Osteoblast (primary cell): ENCODE results near the gene TECPR2. TPM values are rescaled to one million over a fixed set of nuclear protein-coding genes. Genes with fewer than 3 reads are reported as not detected.
"Not testable (repeated sequence)": the region's sequence is repeated elsewhere in the genome, so short reads cannot be mapped to it uniquely, and the experiment has no call there.

Experiments
- DNase-seq: peaks from one replicate; pipeline ENCODE4 v3.0.0; 2011; ENCODE audit warnings: low spot score, mixed read lengths; ENCODE audit not compliant: insufficient read length; ENCODE audit errors: missing footprints
- H2AFZ ChIP-seq: 2 replicates; pipeline ENCODE4 v1.6.0; 2011; ENCODE audit warnings: mild to moderate bottlenecking, low read length
- H3K27ac ChIP-seq: 2 replicates; pipeline ENCODE4 v1.5.1; 2011; ENCODE audit warnings: mild to moderate bottlenecking, low read depth, low read length, moderate library complexity
- H3K27me3 ChIP-seq: 2 replicates; pipeline ENCODE4 v1.6.0; 2012; ENCODE audit warnings: mild to moderate bottlenecking, control low read depth, inconsistent platforms, low read length, moderate library complexity; ENCODE audit not compliant: insufficient read depth
- H3K36me3 ChIP-seq: 2 replicates; pipeline ENCODE4 v1.5.1; 2011; ENCODE audit warnings: mild to moderate bottlenecking, low read length, control low read depth, moderate library complexity; ENCODE audit not compliant: insufficient read depth
- H3K4me1 ChIP-seq: 2 replicates; pipeline ENCODE4 v1.5.1; 2011; ENCODE audit warnings: mild to moderate bottlenecking, low read length, control low read depth, moderate library complexity; ENCODE audit not compliant: insufficient read depth
- H3K4me2 ChIP-seq: 2 replicates; pipeline ENCODE4 v1.6.0; 2011; ENCODE audit warnings: mild to moderate bottlenecking, low read length; ENCODE audit not compliant: insufficient read depth
- H3K4me3 ChIP-seq: fragments of 200-600 bp; sonication (generic); 3 replicates; pipeline ENCODE4 v1.5.1; 2012; ENCODE audit warnings: mild to moderate bottlenecking, low read length, inconsistent platforms; ENCODE audit not compliant: insufficient read depth
- H3K79me2 ChIP-seq: 2 replicates; pipeline ENCODE4 v1.6.0; 2012; ENCODE audit warnings: mild to moderate bottlenecking, low read length, control low read depth, inconsistent platforms; ENCODE audit not compliant: insufficient read depth
- H3K9me3 ChIP-seq: 2 replicates; pipeline ENCODE4 v1.5.1; 2011; ENCODE audit warnings: low read depth, low read length, control low read depth
- H4K20me1 ChIP-seq: 2 replicates; pipeline ENCODE4 v1.6.0; 2012; ENCODE audit warnings: mild to moderate bottlenecking, low read length, control low read depth; ENCODE audit not compliant: insufficient read depth
- CTCF ChIP-seq: IDR thresholded peaks from 2 replicates; pipeline ENCODE4 v1.5.1; 2011; ENCODE audit warnings: mild to moderate bottlenecking, low read depth, low read length, moderate library complexity; ENCODE audit errors: extremely low read depth
- small RNA-seq: library from RNA; depleted of rRNA; stranded (forward); fragments of <200 nt; gene quantifications from one replicate; pipeline ENCODE3, GENCODE V24; 2012
- total RNA-seq: library from RNA; depleted of rRNA; stranded (reverse); fragments of >200 nt; gene quantifications from 2 replicates; pipeline ENCODE4 v1.2.3, GENCODE V29; 2012

The TECPR2 gene
- total RNA-seq, 1 donor: 13.0 TPM

GRCh38 chr14:102545461-102546265 is 182.9 kb downstream of the TECPR2 start:
- Histone ChIP-seq H2AFZ (no peak overlapping the region), H3K36me3 (no peaks in the 10 kb centered on the region), H3K4me3 (no peak overlapping the region), H3K79me2 (no peaks in the 10 kb centered on the region), H3K4me1 (peaks cover 2% of the 10 kb centered on the region), H3K27ac (no peak overlapping the region), H3K9me3 (no peaks in the 10 kb centered on the region), H3K4me2 (no peak overlapping the region), H4K20me1 (no peaks in the 10 kb centered on the region), H3K27me3 (peaks cover 36% of the 10 kb centered on the region)
- DNase-seq: peak; percentile 86
- no peak for TF ChIP-seq CTCF

DNA sequence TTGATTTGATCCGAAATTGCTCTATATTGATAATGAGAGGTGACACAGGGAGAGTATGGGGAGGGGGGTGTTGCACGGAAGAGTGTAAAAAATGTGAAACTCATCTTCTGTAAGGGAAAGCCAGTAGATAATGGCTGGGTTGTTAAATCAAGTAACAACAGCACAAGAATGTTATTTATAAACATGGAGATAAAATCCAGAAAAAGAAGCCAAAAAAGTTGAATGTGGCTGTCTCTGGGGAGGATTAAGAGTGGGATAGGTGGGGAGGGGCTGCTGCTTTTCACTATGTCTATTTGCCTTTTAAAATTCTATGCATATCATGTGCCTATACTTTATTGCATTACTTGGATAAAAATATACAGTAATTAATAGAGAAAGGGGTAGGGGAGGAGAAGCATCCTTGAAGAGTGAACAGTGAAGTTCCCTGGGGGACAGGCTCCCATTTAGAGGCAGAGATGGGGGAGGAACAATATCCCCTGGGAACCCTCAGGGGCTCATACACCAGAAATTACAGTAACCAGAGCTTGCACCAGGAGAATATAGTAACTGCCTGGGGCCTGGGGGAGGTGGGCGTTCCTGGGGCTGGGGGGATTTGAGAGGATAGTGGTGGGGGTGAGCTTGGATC is 186.0 kb downstream of the TECPR2 start:
- Histone ChIP-seq H3K36me3 (no peaks in the 10 kb centered on the region), H2AFZ (no peak overlapping the region), H4K20me1 (no peaks in the 10 kb centered on the region), H3K79me2 (no peaks in the 10 kb centered on the region), H3K27ac (no peak overlapping the region), H3K9me3 (no peaks in the 10 kb centered on the region), H3K4me3 (no peak overlapping the region), H3K4me1 (peaks cover 2% of the 10 kb centered on the region), H3K4me2 (no peak overlapping the region), H3K27me3 (peaks cover 29% of the 10 kb centered on the region)
- peak; percentile 31 for DNase-seq
- no peak for TF ChIP-seq CTCF

GRCh38 chr14:102550927-102551401 is 188.2 kb downstream of the TECPR2 start:
- DNase-seq, H3K9me3 ChIP-seq, H3K4me3 ChIP-seq, H3K79me2 ChIP-seq, H3K4me2 ChIP-seq, H3K27ac ChIP-seq, H3K4me1 ChIP-seq, H3K27me3 ChIP-seq, H2AFZ ChIP-seq, H4K20me1 ChIP-seq, H3K36me3 ChIP-seq: not testable (repeated sequence)

Small RNAs within 50 kb of the gene (small RNA-seq; reads per million reads assigned to genes)
- not detected for gene MIR4309

Other genes starting within 250 kb of the TECPR2 start
- 15.6 and 18.3 TPM in 2 replicates for gene WDR20, start 223.0 kb upstream of the TECPR2 start, total RNA-seq
- gene MOK, start 57.8 kb upstream of the TECPR2 start, total RNA-seq: 81.0 and 86.1 TPM in 2 replicates
- 7.2 and 9.1 TPM in 2 replicates for gene ZNF839, start 43.2 kb upstream of the TECPR2 start, total RNA-seq
- gene CINP, start 51 bp upstream of the TECPR2 start, total RNA-seq: 31.8 and 49.2 TPM in 2 replicates
- 13.6 and 15.6 TPM in 2 replicates for gene ANKRD9, start 146.8 kb downstream of the TECPR2 start, total RNA-seq
- 11.6 and 13.3 TPM in 2 replicates for gene RCOR1, start 229.7 kb downstream of the TECPR2 start, total RNA-seq